NK-92 treated with Interleukin-12 subunit alpha and Interleukin-12 subunit beta, amount 100 ng/mL, for 24 hours (cell line): Measurements from ENCODE around the gene LMLN.
"Not testable (repeated sequence)": the region's sequence is repeated elsewhere in the genome, so short reads cannot be mapped to it uniquely, and the experiment has no call there.

Experiments
- DNase-seq: peaks from one replicate; lab custom pipeline; 2025; lab: John Stamatoyannopoulos, UW

LMLN gene

GRCh38 chr3:198079771-198080520 is 119.9 kb downstream of the LMLN start:
- no peak for DNase-seq

- DNase-seq = no peak
These were observed 120.7 kb downstream of the LMLN start for GRCh38 chr3:198080521-198081384.

GRCh38 chr3:198081421-198081844 is 121.4 kb downstream of the LMLN start:
- DNase-seq = no peak

- DNase-seq = not testable (repeated sequence)
These were observed 122.2 kb downstream of the LMLN start for GRCh38 chr3:198082226-198082625.

GRCh38 chr3:198088421-198088955 is 128.5 kb downstream of the LMLN start:
- no peak for DNase-seq

GRCh38 chr3:198090795-198091332 is 130.8 kb downstream of the LMLN start:
- no peak for DNase-seq

- DNase-seq = no peak
These were observed 132.3 kb downstream of the LMLN start for GRCh38 chr3:198092276-198092675.

GRCh38 chr3:198093112-198093679 is 133.2 kb downstream of the LMLN start:
- DNase-seq = no peak
